C4-2B (cell line): ENCODE data around the gene PTPN18.
A peak's percentile ranks its signal among the peaks of the same experiment; 100 is the strongest.

Experiments used
- CTCF ChIP-seq: fragments of 450-650 bp; conservative IDR thresholded peaks from 2 replicates; pipeline ENCODE4 v1.5.1; 2017; ENCODE audit warnings: mild to moderate bottlenecking
- ZFX ChIP-seq: fragments of 450-650 bp; IDR thresholded peaks from 2 replicates; pipeline ENCODE4 v1.6.1; 2017

DNA sequence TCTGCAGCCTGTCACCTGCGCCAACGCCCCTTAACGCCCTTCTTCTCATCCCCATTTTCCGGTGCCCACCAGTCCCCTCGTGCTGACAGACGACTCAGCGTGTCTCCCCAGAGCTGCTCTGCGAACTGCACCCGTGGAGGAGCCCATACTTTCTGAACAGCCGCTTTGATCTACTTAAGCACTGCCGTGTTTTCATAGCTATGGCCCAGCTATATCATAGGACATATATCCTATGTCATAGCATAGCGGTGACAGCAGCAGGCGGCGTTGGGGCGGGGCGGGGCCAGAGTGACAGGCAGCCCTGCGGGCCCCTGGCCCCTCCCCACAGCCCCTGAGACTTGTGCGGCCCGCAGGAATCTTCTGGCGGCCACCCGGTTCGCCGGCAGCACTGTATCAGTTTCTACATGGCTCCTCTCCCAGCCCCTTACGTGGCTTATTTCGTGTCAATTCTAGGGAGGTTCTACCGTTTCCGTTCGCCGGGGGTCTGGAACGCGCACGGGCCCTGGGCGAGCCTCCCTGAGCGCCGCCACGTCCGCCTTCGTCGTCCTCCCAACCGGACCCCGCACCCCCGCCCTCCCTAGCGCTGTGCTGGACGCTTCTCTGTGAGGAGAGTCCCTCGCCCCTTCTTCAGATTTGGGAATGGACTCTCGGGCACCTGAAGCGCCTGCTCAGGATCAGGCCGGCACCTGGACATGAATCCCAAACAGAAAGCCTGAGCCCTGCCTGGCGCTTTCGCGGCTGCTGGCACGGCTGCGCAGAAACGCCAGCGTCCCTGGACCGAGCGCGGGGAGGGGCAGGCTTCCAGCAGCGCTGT lies 35.4 kb downstream of the PTPN18 start:
- TF ChIP-seq CTCF (no peak), ZFX (peak; percentile 37; the same call in 1 of the 2 replicates)
